Left ventricle myocardium inferior (tissue), 1 donor: Measurements from ENCODE around the gene DDX21. TPM values are rescaled to one million over a fixed set of nuclear protein-coding genes. Genes with fewer than 3 reads are reported as not detected.
"Not testable (repeated sequence)": the region's sequence is repeated elsewhere in the genome, so short reads cannot be mapped to it uniquely, and the experiment has no call there.

Experiments used
- DNase-seq: peaks from one replicate; pipeline ENCODE4 v3.0.0-alpha.2; 2020
- H3K27ac ChIP-seq: fragments of 200-600 bp; replicated peaks from 2 replicates; pipeline ENCODE4 v1.8.0; 2021
- H3K27me3 ChIP-seq: fragments of 200-600 bp; 2 replicates; pipeline ENCODE4 v1.8.0; 2021; ENCODE audit warnings: low read depth
- H3K36me3 ChIP-seq: fragments of 200-600 bp; 2 replicates; pipeline ENCODE4 v1.8.0; 2021
- H3K4me1 ChIP-seq: fragments of 200-600 bp; 2 replicates; pipeline ENCODE4 v1.8.0; 2021
- H3K4me3 ChIP-seq: fragments of 200-600 bp; 2 replicates; pipeline ENCODE4 v1.8.0; 2021; ENCODE audit warnings: mild to moderate bottlenecking, moderate library complexity
- H3K9me3 ChIP-seq: fragments of 200-600 bp; replicated peaks from 2 replicates; pipeline ENCODE4 v1.8.0; 2021
- CTCF ChIP-seq: fragments of 200-600 bp; IDR thresholded peaks from 2 replicates; pipeline ENCODE4 v1.8.0; 2021; ENCODE audit warnings: antibody characterized with exemption, mild to moderate bottlenecking, borderline replicate concordance
- intact Hi-C: fragments of 100-400 bp; cut with micrococcal nuclease; formaldehyde crosslinking; loops from one replicate; pipeline ENCODE4 v1.11.0; 2022
- long read RNA-seq: library from polyadenylated mRNA; unstranded; transcript quantifications from one replicate; pipeline ENCODE4 v2.0.0, GENCODE V29; 2021
- total RNA-seq: library from RNA; stranded (reverse); fragmentation: NEBNext Ultra II Directional; extraction: Animal tissue kit (Norgen Biotek cat#: 25700); gene quantifications from one replicate; pipeline ENCODE4 v1.2.1, GENCODE V29; 2021
- donor health status: DM: no; HTN: yes; CAD: no; lungs with severe emphysema.

DDX21 gene
- total RNA-seq, result 21.9 TPM
- long read RNA-seq, full-length matches to known transcripts, result 28 of 34 reads
- long read RNA-seq, partial matches to known transcripts, result 5 of 34 reads
- long read RNA-seq, other reads (novel, unspliced or antisense), result 1 of 34 reads

- intact Hi-C loops, result no loop called here
- Histone ChIP-seq H3K27me3 (no peaks in the 10 kb centered on the region), H3K36me3 (peaks cover 15% of the 10 kb centered on the region), H3K4me3 (peak within 1 kb of the TSS; percentile 95), H3K9me3 (no peaks in the 10 kb centered on the region), H3K27ac (peak within 1 kb of the TSS; percentile 90), H3K4me1 (peaks cover 33% of the 10 kb centered on the region)
- TF ChIP-seq CTCF, result peak; percentile 61
- peak; percentile 86 for DNase-seq
These were observed at the start of gene DDX21 for GRCh38 chr10:68955832-68956532. DDX21 (plus strand) TSS chr10:68956170; CDS start chr10:68956226, 56 bp downstream.

- peaks cover 47% of the 10 kb centered on the region for H3K36me3 ChIP-seq
- no peak overlapping the region for H3K4me3 ChIP-seq
- H3K4me1 ChIP-seq, result peaks cover 4% of the 10 kb centered on the region
- H3K27ac ChIP-seq, result no peak overlapping the region
- H3K9me3 ChIP-seq, result no peaks in the 10 kb centered on the region
- no peak for TF ChIP-seq CTCF
- DNase-seq, result no peak
- intact Hi-C loops, result no loop called here
- no peaks in the 10 kb centered on the region for H3K27me3 ChIP-seq
These were observed 31.4 kb upstream of the DDX21 start for GRCh38 chr10:68924593-68924992.

- DNase-seq, result no peak
- no peak for TF ChIP-seq CTCF
- Histone ChIP-seq H3K36me3 (peaks cover 47% of the 10 kb centered on the region), H3K9me3 (no peaks in the 10 kb centered on the region), H3K27ac (no peak overlapping the region), H3K4me3 (no peak overlapping the region), H3K4me1 (peaks cover 4% of the 10 kb centered on the region), H3K27me3 (no peaks in the 10 kb centered on the region)
- intact Hi-C loops, result no loop called here
These were observed 30.5 kb upstream of the DDX21 start for GRCh38 chr10:68925489-68925888.

GRCh38 chr10:68929157-68929556 lies 26.8 kb upstream of the DDX21 start:
- intact Hi-C loops, H3K27me3 ChIP-seq, H3K4me1 ChIP-seq, H3K27ac ChIP-seq, H3K4me3 ChIP-seq, DNase-seq, H3K9me3 ChIP-seq: not testable (repeated sequence)
- peaks cover 33% of the 10 kb centered on the region for H3K36me3 ChIP-seq

GRCh38 chr10:68929888-68930287 lies 26.1 kb upstream of the DDX21 start:
- H3K4me1 ChIP-seq, DNase-seq, intact Hi-C loops: not testable (repeated sequence)

GRCh38 chr10:68932860-68933259 lies 23.1 kb upstream of the DDX21 start:
- H3K27ac ChIP-seq, DNase-seq, intact Hi-C loops, H3K4me3 ChIP-seq, H3K4me1 ChIP-seq, H3K9me3 ChIP-seq, H3K27me3 ChIP-seq: not testable (repeated sequence)
- H3K36me3 ChIP-seq, result peaks cover 64% of the 10 kb centered on the region

More at GRCh38 chr10:68929888-68930287, 26.1 kb upstream of the DDX21 start:
- H3K4me3 ChIP-seq, H3K27ac ChIP-seq, H3K9me3 ChIP-seq, H3K27me3 ChIP-seq: not testable (repeated sequence)
- peaks cover 41% of the 10 kb centered on the region for H3K36me3 ChIP-seq

- Histone ChIP-seq H3K36me3 (peaks cover 74% of the 10 kb centered on the region), H3K4me3 (no peak overlapping the region), H3K4me1 (no peaks in the 10 kb centered on the region), H3K27ac (no peak overlapping the region), H3K27me3 (no peaks in the 10 kb centered on the region), H3K9me3 (no peaks in the 10 kb centered on the region)
- TF ChIP-seq CTCF, result no peak
- DNase-seq, result no peak
- intact Hi-C loops, result no loop called here
These were observed 21.0 kb upstream of the DDX21 start for GRCh38 chr10:68934994-68935393.
